ENCODE results near the gene MS4A4E.

DNA sequence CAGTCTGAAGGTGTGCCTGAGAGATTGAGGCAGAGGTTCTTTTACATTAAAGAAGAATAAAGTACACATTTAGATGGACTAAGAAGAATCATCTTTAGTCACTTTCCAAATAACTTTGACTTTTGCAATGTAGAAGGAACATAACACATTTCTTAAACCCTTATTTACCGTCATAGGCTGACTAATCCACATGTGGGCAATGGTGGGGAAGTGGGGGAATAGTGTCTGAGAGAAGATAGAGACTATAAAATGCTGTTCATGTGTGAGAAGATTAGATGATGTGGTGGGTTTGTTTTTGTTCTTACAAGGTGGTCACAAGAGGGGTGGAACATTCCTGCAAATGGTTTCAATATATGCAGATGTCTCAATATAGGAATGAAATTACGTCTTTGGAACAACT, 39.3 kb upstream of the MS4A4E start:
- no peak for TF ChIP-seq POLR2A (IDR thresholded peaks at IDR 0.05)
- TF ChIP-seq, protein P1, sequence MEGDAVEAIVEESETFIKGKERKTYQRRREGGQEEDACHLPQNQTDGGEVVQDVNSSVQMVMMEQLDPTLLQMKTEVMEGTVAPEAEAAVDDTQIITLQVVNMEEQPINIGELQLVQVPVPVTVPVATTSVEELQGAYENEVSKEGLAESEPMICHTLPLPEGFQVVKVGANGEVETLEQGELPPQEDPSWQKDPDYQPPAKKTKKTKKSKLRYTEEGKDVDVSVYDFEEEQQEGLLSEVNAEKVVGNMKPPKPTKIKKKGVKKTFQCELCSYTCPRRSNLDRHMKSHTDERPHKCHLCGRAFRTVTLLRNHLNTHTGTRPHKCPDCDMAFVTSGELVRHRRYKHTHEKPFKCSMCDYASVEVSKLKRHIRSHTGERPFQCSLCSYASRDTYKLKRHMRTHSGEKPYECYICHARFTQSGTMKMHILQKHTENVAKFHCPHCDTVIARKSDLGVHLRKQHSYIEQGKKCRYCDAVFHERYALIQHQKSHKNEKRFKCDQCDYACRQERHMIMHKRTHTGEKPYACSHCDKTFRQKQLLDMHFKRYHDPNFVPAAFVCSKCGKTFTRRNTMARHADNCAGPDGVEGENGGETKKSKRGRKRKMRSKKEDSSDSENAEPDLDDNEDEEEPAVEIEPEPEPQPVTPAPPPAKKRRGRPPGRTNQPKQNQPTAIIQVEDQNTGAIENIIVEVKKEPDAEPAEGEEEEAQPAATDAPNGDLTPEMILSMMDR (IDR thresholded peaks at IDR 0.05) = no peak
